Liver (tissue), 3 donors: ENCODE results near the gene GNG2.

Experiments used
- CTCF ChIP-seq: fragments of 150-350 bp; IDR thresholded peaks from 2 replicates; pipeline ENCODE4 v1.5.1; 2017; ENCODE audit warnings: improper control_type of control experiment, low read depth, low read length; ENCODE audit not compliant: missing input control
- EGR1 ChIP-seq, 2 donors: IDR thresholded peaks; 2 replicates each; pipeline ENCODE4 v1.6.1; 2016 to 2018; ENCODE audit warnings: antibody characterized with exemption in 2 of 2, low read depth in 2 of 2
- GABPA ChIP-seq, 2 donors: IDR thresholded peaks in 1 of 2; conservative IDR thresholded peaks in 1 of 2; 2 replicates each; pipeline ENCODE4 v1.6.1; 2016; ENCODE audit warnings: antibody characterized with exemption in 2 of 2, mild to moderate bottlenecking in 1 of 2, moderate library complexity in 1 of 2
- HNF4A ChIP-seq, 2 donors: conservative IDR thresholded peaks; 2 replicates each; pipeline ENCODE4 v1.6.1; 2016; ENCODE audit warnings: antibody characterized with exemption in 2 of 2, mild to moderate bottlenecking in 2 of 2
- HNF4G ChIP-seq: IDR thresholded peaks from 2 replicates; pipeline ENCODE4 v1.6.1; 2016; ENCODE audit warnings: antibody characterized with exemption
- MAX ChIP-seq: IDR thresholded peaks from 2 replicates; pipeline ENCODE4 v1.6.1; 2016; ENCODE audit warnings: antibody characterized with exemption
- NR2F2 ChIP-seq: IDR thresholded peaks from 2 replicates; pipeline ENCODE4 v1.6.1; 2016; ENCODE audit warnings: antibody characterized with exemption
- RAD21 ChIP-seq, 2 donors: IDR thresholded peaks; 2 replicates each; pipeline ENCODE4 v1.6.1; 2016; ENCODE audit warnings: antibody characterized with exemption in 2 of 2, mild to moderate bottlenecking in 2 of 2
- REST ChIP-seq: IDR thresholded peaks from 2 replicates; pipeline ENCODE4 v1.6.1; 2016; ENCODE audit warnings: antibody characterized with exemption, mild to moderate bottlenecking
- SP1 ChIP-seq: IDR thresholded peaks from 2 replicates; pipeline ENCODE4 v1.6.1; 2018; ENCODE audit warnings: antibody characterized with exemption, mild to moderate bottlenecking
- TAF1 ChIP-seq: conservative IDR thresholded peaks from 2 replicates; pipeline ENCODE4 v1.6.1; 2016; ENCODE audit warnings: antibody characterized with exemption, mild to moderate bottlenecking
- YY1 ChIP-seq: IDR thresholded peaks from 2 replicates; pipeline ENCODE4 v1.6.1; 2016; ENCODE audit warnings: antibody characterized with exemption, mild to moderate bottlenecking
- ZBTB33 ChIP-seq: IDR thresholded peaks from 2 replicates; pipeline ENCODE4 v1.6.1; 2016; ENCODE audit warnings: antibody characterized with exemption
- donor health status: healthy.
- donor health status: healthy.

GRCh38 chr14:51977075-51977474 lies 116.7 kb downstream of the GNG2 start:
- TF ChIP-seq EGR1 (IDR thresholded peaks at IDR 0.05; ENCODE audit: low read depth in 2 of 2): no peak
- no peak for TF ChIP-seq CTCF
- TF ChIP-seq MAX: no peak
- no peak for TF ChIP-seq GABPA (IDR thresholded peaks at IDR 0.05 in 1 of 2, conservative IDR thresholded peaks at IDR 0.05 in 1 of 2)
- TF ChIP-seq YY1: no peak
- TF ChIP-seq TAF1: no peak
- no peak for TF ChIP-seq SP1
- no peak for TF ChIP-seq REST
- no peak for TF ChIP-seq ZBTB33
- no peak for TF ChIP-seq RAD21 (IDR thresholded peaks at IDR 0.05)
- no peak for TF ChIP-seq HNF4G
- no peak for TF ChIP-seq NR2F2
- no peak for TF ChIP-seq HNF4A (conservative IDR thresholded peaks at IDR 0.05)
